HG03060 (cell line): ENCODE measurements around the gene HYAL1.
"Not testable (repeated sequence)": the region's sequence is repeated elsewhere in the genome, so short reads cannot be mapped to it uniquely, and the experiment has no call there.

Source experiments
- ATAC-seq: cut with Tn5 transposase; IDR thresholded peaks from one replicate; pipeline ENCODE4 v1.9.1; 2021; ENCODE audit warnings: low read depth, moderate number of reproducible peaks; ENCODE audit not compliant: unreplicated experiment

The HYAL1 gene

GRCh38 chr3:50319894-50320625 lies 16.7 kb upstream of the HYAL1 start:
- ATAC-seq: no peak

GRCh38 chr3:50319181-50319893 lies 16.0 kb upstream of the HYAL1 start:
- ATAC-seq: no peak

- ATAC-seq: no peak
Measured at GRCh38 chr3:50318615-50319014, 15.2 kb upstream of the HYAL1 start.

DNA sequence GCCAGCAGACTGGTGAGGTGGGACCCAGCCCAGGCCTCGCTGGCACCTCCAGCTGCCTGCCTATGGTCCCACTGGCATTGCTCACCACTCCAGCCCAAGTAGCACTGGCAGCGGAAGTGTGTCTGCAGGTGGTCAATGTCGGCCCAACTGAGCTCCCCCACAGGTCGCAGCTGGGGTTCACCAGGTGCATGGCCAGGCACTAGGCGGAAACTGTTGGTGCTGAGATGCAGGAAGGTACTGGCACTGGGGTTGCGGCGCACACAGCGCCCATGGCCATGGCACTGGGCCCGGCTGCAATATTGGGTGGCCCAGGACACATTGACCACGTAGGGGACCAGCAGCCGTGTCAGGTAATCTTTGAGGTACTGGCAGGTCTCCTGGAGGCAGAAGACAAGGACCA lies 14.8 kb upstream of the HYAL1 start:
- ATAC-seq: no peak

DNA sequence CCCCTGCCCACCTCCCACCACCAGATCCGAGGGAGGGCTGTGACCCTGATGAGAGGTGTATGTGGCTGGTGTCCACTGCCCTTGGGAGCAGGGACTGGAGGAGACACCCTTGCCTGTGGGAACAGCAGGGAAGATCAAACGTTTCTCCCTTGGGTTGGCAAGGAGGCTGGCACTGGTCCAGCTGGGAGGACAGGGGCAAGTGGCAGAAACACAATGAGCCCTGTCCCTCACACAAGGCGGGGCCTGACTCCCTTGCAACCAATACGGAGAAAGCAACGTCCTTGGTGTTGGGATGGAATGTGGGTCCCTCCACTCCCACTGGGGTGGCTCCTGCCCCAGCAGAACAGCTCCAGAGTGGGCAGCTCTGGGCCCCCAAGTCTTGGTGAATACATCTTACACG lies 13.9 kb upstream of the HYAL1 start:
- ATAC-seq: no peak

DNA sequence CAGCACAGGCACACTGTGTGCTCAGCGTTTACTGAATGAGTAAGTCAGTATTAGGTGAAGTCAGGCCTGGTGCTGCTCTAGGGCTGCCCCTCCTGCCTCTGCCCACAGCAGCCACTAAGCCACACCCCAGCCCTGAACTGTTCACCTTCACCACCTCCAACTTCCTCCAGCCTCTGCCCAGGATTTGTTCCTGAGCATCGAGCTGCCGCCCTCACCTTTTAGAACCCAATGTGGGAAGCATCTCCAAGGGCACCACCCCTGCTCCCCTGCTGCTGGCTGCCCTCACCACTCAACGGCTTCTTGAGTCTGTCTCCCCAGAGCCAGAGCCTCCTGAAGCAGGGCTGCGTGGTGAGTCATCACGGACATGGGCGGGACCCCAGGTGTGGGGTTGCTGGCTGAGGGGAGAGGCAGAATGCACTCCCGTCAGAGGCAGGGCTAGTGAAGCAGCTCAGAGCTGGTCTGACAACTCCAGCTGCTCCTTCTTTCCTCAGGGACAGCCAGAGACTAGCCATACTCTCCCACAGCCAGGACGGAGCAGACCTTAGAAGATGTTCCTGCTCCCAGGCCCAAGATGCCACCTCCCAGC lies 13.4 kb upstream of the HYAL1 start:
- no peak for ATAC-seq

DNA sequence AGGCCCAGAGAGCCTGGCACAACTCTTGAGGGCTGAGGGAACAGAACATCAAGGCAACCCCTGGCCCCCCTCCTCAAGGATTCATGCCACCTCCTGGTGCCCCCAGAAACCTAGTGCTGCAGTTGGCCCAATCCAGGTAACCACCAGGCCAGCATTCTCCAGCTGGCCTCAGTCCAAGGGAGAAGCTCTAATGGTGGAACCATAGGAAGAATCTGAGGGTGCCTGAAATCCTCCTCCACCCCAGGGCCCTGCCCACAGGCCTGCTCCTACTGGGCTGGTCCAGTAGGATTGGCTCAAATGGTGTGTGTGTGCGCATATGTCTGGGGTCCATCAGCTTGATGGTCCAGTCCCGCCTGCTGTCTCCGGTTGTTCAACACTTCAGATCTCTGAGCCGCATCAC lies 11.4 kb upstream of the HYAL1 start:
- no peak for ATAC-seq

GRCh38 chr3:50314342-50314741 lies 11.0 kb upstream of the HYAL1 start:
- ATAC-seq: no peak

DNA sequence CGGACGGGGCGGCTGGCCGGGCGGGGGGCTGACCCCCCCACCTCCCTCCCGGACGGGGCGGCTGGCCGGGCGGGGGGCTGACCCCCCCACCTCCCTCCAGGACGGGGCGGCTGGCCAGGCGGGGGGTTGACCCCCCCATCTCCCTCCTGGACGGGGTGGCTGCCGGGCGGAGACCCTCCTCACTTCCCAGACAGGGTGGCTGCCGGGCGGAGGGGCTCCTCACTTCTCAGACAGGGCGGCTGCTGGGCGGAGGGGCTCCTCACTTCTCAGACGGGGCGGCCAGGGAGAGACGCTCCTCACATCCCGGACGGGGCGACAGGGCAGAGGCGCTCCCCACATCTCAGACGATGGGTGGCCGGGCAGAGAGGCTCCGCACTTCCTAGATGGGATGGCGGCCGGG lies 8.7 kb upstream of the HYAL1 start:
- not testable (repeated sequence) for ATAC-seq

DNA sequence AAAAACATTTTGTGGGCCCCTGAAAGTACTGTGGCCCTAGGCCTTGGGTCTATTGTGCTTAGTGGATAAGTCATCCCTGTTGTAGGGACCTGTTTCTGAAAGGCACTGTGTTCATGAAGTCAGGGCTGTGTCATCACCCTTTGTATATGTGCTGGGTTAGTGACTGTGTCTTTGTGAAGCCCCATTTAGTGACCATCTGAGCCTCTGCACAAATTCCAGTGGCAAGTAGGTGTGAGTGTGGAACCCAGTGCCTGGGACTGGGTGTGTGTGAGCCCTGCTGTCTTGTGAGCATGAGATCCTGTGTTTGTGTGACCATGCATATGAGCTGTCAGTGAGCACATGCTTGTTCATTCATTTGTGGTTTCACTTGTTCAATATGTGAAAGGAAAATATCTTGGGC lies 1.2 kb upstream of the HYAL1 start:
- no peak for ATAC-seq

GRCh38 chr3:50302095-50303012 lies 1.0 kb downstream of the HYAL1 start:
- no peak for ATAC-seq

DNA sequence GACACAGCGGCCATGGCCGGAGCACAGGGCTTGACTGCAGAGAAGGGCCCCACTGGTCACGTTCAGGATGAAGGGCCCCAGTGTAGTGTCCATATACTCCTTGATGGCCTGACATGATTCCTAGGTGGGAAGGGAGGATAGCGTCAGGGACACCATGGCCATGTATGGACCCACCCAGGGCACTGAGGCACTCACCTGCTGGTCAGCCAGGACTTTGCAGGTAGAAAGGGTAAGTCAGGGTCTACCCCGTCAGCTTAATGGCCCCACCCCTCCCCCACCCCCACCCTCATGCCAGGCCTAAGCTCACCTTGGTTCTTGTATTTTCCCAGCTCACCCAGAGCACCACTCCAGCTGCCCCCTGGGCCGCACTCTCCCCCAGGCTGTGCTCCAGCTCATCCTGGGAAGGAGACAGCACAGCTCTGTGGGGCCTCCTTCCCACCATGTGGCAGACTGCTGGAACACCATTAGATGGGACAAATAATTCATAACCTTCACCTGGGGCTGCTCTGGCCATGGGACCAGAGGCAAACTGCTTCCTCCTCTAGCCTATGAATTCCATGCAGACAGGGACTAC lies 2.6 kb downstream of the HYAL1 start:
- ATAC-seq: no peak

DNA sequence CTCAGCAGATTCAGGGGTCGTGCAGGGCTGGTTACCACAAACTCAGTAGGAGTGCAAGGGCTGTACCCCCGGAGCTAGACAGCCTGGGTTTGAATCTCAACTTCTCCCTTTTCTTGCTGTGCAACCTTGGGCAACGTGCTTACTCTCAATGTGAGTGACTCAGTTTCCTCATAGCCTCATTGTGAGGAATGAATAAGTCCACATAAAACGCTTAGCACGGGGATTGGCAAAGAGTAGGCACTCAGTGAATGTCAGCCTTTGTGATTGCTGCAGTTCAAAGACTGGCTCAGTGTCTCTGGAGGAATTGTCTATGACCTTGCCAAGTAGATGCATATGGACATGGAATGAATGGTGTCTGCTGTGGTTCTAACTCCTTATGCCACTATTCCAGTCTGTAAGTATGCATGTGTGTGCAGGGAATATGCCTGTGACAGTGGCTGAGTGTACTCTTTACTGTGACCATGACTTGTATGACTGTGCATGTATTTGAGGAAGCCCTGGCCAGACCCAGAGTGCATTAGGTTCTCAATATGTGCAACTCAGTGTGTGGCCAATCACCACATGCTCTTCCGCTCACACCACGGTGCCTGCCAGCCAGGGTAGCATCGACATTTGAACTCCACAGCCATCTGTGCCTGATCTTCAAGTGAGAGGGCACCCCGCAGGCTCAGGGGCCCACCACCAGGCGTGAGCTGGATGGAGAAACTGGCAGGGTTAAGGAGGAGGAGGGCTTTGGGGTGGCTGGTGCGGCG lies 3.3 kb downstream of the HYAL1 start:
- ATAC-seq: no peak

GRCh38 chr3:50299638-50299928 lies 3.8 kb downstream of the HYAL1 start:
- no peak for ATAC-seq

DNA sequence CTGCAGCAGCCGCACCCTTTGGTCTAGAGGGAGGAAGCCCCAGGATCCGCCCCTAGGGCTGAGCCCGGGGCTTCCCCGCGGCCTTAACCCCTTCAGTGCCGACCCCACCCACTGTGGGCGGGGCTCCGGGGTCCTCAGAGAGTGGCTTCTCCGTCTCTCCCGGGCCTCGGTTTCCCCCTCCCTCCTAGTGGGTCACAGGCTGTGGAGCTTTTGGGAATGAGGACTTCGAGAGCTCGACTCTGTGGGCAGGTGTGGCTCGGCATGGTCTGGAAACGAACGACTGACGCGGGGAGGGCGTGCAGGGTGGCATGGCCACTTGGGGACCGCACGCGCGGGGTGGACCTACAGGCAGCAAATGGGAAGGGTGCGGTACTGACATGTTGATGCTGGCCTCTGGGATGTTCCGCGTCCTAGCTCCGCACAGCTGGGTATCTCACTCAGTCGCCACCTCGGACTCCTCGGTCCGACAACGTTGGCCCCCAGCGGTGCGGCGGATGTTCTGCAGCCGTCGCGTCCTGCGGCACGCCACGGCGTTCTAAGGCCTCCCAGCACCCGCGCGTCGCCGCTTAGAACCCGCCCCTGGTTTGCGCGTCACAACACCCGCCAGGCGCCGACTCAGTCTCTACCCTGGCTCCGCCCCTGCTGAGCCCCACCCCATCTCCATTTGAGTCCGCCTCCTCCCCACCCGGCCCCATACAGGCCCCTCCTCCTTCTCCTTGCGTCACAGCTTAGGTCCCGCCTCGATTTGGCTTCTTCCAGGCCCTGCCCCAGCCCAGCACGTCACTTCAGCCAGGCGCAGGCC lies 4.3 kb downstream of the HYAL1 start, which contains the start of the genes HYAL3 and NAA80:
TSS of gene HYAL3 (minus strand) at position 570 of the 802 bp plus-strand sequence. CDS start 3,803 bp downstream, outside the sequence.
TSS of gene NAA80 (minus strand) at position 570 of the 802 bp plus-strand sequence. CDS start 1,942 bp downstream, outside the sequence.
- peak; percentile 66 for ATAC-seq

DNA sequence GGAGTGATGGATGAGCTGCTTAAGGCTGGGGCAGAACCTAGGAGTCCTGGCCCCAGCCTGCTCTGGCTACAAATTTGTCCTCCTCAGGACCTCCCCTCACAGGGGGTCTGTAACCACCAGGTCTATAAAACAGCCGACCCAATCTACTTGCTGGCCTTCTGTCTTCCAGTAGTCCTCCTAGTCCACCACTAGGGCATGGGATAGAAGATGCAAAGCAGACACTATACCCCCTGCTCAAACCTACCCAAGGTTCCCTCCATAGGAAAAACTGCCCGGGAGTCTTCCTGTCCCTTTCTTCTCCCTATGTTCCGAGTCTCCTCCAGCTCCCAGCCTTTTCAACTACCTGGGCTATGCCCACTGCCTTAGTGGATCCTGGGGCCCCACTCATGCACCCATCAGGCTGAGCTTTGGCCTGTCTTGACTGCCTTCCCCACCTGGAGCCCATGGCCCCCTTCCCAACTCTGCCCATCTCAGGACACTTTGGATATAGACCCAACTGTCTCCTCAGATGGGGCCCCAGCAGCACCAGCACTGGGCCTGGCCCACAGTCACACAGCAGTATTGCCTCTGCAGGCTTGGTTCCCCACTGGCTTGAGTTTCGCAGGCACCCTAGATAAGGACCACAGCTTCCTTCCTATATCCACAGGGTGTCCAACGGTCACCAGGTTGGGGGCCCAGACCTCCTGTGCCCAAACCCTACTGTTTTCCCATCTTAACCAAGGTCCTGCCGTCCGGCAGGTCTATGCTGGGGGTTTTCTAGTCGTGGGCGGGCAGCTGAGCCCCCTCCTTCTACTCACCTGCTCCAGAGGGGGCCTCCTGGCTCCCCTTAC lies 5.3 kb downstream of the HYAL1 start:
- no peak for ATAC-seq

DNA sequence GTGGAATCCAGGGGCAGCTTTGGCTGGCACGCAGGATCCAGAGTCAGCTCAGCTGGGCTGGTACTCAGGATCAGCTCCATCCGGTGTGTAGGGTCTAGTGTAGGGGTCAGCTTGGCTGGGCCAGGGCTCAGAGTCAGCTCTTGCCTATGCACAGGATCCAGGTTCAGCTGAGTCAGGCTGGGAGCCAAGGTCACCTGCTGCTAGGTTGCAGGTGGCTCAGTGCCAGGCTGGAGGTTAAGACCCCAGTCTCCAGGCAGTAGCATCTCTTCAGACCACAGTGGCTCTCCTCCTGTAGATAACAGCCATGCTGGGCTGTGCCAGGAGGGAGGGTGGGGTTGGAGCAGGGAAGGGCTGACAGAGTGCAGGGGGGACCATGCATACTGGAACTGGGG lies 6.0 kb downstream of the HYAL1 start:
- ATAC-seq: no peak
